A549 (cell line): ENCODE results near the gene RIC1.

Experiments
- FOSL2 ChIP-seq, 2 experiments: fragments of 450-650 bp in 1 of 2; fragments of >200 bp in 1 of 2; sonication (Bioruptor Twin) in 1 of 2; formaldehyde crosslinking; IDR thresholded peaks; 2 replicates each; pipeline versions ENCODE4 v1.5.0 to v1.6.1; 2016 to 2020; ENCODE audit warnings: mild to moderate bottlenecking in 1 of 2, moderate library complexity in 1 of 2
- PHF8 ChIP-seq: fragments of 200-600 bp; sonication (generic); IDR thresholded peaks from 2 replicates; pipeline ENCODE4 v1.6.1; 2016; ENCODE audit warnings: low read depth, mild to moderate bottlenecking, antibody characterized with exemption, moderate library complexity, borderline replicate concordance
- TF ChIP-seq, protein P1 (sequence below): fragments of >200 bp; sonication (Bioruptor Twin); formaldehyde crosslinking; IDR thresholded peaks from 3 replicates; pipeline ENCODE4 v1.5.1; 2016

DNA sequence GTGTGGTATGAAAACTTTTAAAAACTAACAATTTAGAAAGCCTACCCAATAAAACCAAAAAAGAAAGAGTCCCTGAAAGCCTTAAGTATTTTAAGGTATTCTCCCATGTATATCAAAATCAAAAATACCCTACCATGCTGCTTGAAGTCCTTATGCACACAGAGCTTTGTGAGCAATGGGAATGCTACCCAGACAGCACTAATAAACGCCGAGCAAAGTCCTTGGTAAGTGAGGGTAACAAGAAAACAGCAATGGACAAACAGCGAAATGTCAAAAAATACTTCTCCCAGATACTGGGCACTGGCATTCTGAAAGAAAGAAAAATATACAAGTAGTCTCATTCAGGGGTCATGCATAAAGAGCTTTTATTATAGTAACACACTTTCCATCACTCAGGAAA, 176.6 kb downstream of the RIC1 start:
- TF ChIP-seq FOSL2 (IDR thresholded peaks at IDR 0.05) (no peak), FOSL2 (CRISPR knock-in tag; IDR thresholded peaks at IDR 0.05) (no peak), PHF8 (no peak)
- TF ChIP-seq, protein P1, sequence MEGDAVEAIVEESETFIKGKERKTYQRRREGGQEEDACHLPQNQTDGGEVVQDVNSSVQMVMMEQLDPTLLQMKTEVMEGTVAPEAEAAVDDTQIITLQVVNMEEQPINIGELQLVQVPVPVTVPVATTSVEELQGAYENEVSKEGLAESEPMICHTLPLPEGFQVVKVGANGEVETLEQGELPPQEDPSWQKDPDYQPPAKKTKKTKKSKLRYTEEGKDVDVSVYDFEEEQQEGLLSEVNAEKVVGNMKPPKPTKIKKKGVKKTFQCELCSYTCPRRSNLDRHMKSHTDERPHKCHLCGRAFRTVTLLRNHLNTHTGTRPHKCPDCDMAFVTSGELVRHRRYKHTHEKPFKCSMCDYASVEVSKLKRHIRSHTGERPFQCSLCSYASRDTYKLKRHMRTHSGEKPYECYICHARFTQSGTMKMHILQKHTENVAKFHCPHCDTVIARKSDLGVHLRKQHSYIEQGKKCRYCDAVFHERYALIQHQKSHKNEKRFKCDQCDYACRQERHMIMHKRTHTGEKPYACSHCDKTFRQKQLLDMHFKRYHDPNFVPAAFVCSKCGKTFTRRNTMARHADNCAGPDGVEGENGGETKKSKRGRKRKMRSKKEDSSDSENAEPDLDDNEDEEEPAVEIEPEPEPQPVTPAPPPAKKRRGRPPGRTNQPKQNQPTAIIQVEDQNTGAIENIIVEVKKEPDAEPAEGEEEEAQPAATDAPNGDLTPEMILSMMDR, result no peak
